ENCODE measurements around the gene KIFC1. TPM values are rescaled to one million over a fixed set of nuclear protein-coding genes. Genes with fewer than 3 reads are reported as not detected.

The KIFC1 gene
- total and polyA plus RNA-seq, 9 of the 15 experiments (the other 6 are each of a cell fraction or from before 2014, with no cell fraction given): 1.3 to 95.2 (median 76.9) TPM

DNA sequence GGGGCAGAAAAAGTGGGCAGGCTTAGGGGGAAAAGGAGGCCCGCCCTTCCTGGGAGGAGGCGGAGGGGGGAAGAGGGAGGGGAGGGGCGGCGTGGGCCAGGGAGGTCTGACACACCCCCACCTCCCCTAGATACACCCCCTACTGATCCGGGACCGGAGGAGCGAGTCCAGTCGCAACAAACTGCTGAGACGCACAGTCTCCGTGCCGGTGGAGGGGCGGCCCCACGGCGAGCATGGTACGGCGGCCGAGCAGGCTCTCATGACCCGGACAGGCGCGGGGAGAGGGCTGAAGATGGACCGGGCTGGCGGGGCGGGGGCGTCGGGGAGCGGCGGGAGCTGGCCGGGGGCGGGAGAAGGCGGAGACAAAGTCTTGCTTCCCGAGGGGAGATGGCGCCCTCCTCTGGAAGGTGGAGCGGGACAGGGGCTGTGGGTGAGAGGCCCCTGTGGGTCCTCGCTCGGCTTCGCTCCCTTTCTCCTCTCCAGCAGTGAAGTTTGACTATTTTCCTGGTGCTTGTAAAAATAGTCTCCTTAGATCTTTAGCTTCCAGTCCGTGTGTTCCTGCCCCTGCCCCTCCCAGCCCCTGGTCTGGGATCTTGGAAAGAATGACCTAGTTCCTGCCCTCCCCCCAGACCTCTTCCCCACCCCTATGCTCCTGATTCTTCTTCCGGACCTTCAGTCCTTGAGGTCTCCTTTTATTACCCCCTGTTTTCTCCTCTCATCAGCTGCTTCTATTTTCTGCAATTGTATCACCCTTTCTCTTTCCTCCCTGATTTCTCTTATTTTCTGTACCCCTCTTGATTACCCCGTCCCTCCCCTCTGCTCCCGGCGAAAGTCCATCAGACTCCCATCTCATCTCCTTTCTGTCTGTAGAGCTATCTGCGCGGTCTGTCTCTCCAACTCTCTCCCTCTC is 34.3 kb downstream of the KIFC1 start (continued):
- TF ChIP-seq MTF1 (CRISPR knock-in tag; IDR thresholded peaks at IDR 0.05; ENCODE audit: borderline replicate concordance) (no peak), TBP (optimal IDR thresholded peaks at IDR 0.05; ENCODE audit: low read depth, low read length) (no peak), POLR3A (IDR thresholded peaks at IDR 0.05; ENCODE audit: borderline replicate concordance, extremely low read depth, insufficient read depth, insufficient read length) (no peak), NR2C2 (CRISPR knock-in tag; IDR thresholded peaks at IDR 0.05) (peak; percentile 68; the same call in 1 of the 2 replicates), NR2C2 (tag; IDR thresholded peaks at IDR 0.05) (peak; percentile 91), ILF3 (IDR thresholded peaks at IDR 0.05; ENCODE audit: borderline replicate concordance) (no peak), L3MBTL2 (IDR thresholded peaks at IDR 0.05) (peak; percentile 80), FOXK1 (CRISPR knock-in tag; IDR thresholded peaks at IDR 0.05; ENCODE audit: borderline replicate concordance) (no peak), HMGN3 (IDR thresholded peaks at IDR 0.05; ENCODE audit: borderline replicate concordance, extremely low read depth, insufficient read length, low read depth, low read length) (peak; percentile 40), ZNF134 (CRISPR knock-in tag; conservative IDR thresholded peaks at IDR 0.05) (no peak), CCNT2 (IDR thresholded peaks at IDR 0.05; ENCODE audit: borderline replicate concordance, extremely low read depth, insufficient read length, low read depth, low read length) (peak; percentile 74), SMARCA5 (IDR thresholded peaks at IDR 0.05) (no peak), CREBBP (IDR thresholded peaks at IDR 0.05; ENCODE audit: low read depth, low read length) (no peak), RBM34 (IDR thresholded peaks at IDR 0.05; ENCODE audit: borderline replicate concordance, insufficient read depth, low read length) (no peak), ZNF830 (CRISPR knock-in tag; IDR thresholded peaks at IDR 0.05) (no peak), TBL1XR1 (IDR thresholded peaks at IDR 0.05; ENCODE audit: low read length in 2 of 2) (no peak), PHTF2 (CRISPR knock-in tag; IDR thresholded peaks at IDR 0.05) (no peak), NR4A1 (CRISPR knock-in tag; IDR thresholded peaks at IDR 0.05) (no peak), NR4A1 (tag; IDR thresholded peaks at IDR 0.05) (no peak), LARP7 (IDR thresholded peaks at IDR 0.05) (no peak), SETDB1 (IDR thresholded peaks at IDR 0.05; ENCODE audit: low read length) (no peak), NR2F6 (CRISPR knock-in tag; IDR thresholded peaks at IDR 0.05) (no peak), SRSF9 (IDR thresholded peaks at IDR 0.05; ENCODE audit: borderline replicate concordance, low read depth, low read length) (no peak), RFX1 (IDR thresholded peaks at IDR 0.05) (no peak), MYNN (IDR thresholded peaks at IDR 0.05) (no peak; the same call in 1 of the 2 replicates), MYNN (CRISPR knock-in tag; IDR thresholded peaks at IDR 0.05) (no peak), KAT7 (CRISPR knock-in tag; IDR thresholded peaks at IDR 0.05; ENCODE audit: borderline replicate concordance) (0 out of 2 replicates have a peak, but pooled peaks have one; percentile 47)
- TF ChIP-seq, protein P1, sequence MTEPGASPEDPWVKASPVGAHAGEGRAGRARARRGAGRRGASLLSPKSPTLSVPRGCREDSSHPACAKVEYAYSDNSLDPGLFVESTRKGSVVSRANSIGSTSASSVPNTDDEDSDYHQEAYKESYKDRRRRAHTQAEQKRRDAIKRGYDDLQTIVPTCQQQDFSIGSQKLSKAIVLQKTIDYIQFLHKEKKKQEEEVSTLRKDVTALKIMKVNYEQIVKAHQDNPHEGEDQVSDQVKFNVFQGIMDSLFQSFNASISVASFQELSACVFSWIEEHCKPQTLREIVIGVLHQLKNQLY (CRISPR knock-in tag; conservative IDR thresholded peaks at IDR 0.05): no peak
- TF ChIP-seq, protein P2, sequence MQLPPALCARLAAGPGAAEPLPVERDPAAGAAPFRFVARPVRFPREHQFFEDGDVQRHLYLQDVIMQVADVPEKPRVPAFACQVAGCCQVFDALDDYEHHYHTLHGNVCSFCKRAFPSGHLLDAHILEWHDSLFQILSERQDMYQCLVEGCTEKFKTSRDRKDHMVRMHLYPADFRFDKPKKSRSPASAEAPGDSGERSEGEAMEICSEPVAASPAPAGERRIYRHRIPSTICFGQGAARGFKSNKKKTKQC (CRISPR knock-in tag; IDR thresholded peaks at IDR 0.05): no peak
